ENCODE measurements around the gene KIF26A.

GRCh38 chr14:104136472-104137296 is 1.7 kb upstream of the KIF26A start:
- TF ChIP-seq POLR2A (IDR thresholded peaks at IDR 0.05) (no peak), CTCF (IDR thresholded peaks at IDR 0.05 in 4 of 5, conservative IDR thresholded peaks at IDR 0.05 in 1 of 5) (no peak)
